Measurements from ENCODE around the gene PRKCA.

PRKCA gene

DNA sequence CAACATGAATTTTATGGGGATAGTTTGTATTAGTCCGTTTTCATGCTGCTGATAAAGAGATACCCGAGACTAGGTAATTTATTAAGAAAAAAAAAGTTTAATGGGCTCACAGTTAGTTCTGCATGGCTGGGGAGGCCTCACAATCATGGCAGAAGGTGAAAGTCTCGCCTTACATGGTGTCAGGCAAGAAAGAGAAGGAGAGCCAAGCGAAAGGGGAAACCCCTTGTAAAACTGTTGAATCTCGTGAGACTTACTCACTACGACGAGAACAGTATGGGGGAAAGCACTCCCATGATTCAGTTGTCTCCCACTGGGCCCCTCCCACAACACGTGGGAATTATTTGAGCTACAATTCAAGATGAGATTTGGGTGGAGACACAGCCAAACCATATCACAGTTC lies 181.5 kb downstream of the PRKCA start:
- Histone ChIP-seq H3K9ac (ENCODE audit: low read depth, low read length, poor library complexity, severe bottlenecking) (no peak overlapping the region), H3K79me2 (ENCODE audit: insufficient read depth, low read length) (no peaks in the 10 kb centered on the region), H3K4me1 (ENCODE audit: insufficient read depth, low read length, poor library complexity, severe bottlenecking) (no peaks in the 10 kb centered on the region), H2AFZ (ENCODE audit: low read length) (no peak overlapping the region), H3K9me3 (ENCODE audit: insufficient read depth, low read depth, low read length) (no peaks in the 10 kb centered on the region), H3K27me3 (ENCODE audit: insufficient read depth, low read length, poor library complexity, severe bottlenecking) (no peaks in the 10 kb centered on the region), H3F3A (ENCODE audit: low read depth) (no peaks in the 10 kb centered on the region), H3K4me3 (ENCODE audit: low read length, poor library complexity, severe bottlenecking) (no peak overlapping the region), H3K4me2 (ENCODE audit: low read depth, low read length, poor library complexity, severe bottlenecking) (no peak overlapping the region), H3K36me3 (ENCODE audit: insufficient read depth, low read length) (no peaks in the 10 kb centered on the region), H4K20me1 (ENCODE audit: insufficient read depth, low read length, poor library complexity, severe bottlenecking) (no peaks in the 10 kb centered on the region), H3K9me2 (replicated peaks; ENCODE audit: low read depth, low read length) (no peaks in the 10 kb centered on the region)
- TF ChIP-seq EZH2phosphoT487 (IDR thresholded peaks at IDR 0.05; ENCODE audit: borderline replicate concordance): no peak
- TF ChIP-seq, protein P1, sequence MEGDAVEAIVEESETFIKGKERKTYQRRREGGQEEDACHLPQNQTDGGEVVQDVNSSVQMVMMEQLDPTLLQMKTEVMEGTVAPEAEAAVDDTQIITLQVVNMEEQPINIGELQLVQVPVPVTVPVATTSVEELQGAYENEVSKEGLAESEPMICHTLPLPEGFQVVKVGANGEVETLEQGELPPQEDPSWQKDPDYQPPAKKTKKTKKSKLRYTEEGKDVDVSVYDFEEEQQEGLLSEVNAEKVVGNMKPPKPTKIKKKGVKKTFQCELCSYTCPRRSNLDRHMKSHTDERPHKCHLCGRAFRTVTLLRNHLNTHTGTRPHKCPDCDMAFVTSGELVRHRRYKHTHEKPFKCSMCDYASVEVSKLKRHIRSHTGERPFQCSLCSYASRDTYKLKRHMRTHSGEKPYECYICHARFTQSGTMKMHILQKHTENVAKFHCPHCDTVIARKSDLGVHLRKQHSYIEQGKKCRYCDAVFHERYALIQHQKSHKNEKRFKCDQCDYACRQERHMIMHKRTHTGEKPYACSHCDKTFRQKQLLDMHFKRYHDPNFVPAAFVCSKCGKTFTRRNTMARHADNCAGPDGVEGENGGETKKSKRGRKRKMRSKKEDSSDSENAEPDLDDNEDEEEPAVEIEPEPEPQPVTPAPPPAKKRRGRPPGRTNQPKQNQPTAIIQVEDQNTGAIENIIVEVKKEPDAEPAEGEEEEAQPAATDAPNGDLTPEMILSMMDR (conservative IDR thresholded peaks at IDR 0.05; ENCODE audit: low read length): no peak

DNA sequence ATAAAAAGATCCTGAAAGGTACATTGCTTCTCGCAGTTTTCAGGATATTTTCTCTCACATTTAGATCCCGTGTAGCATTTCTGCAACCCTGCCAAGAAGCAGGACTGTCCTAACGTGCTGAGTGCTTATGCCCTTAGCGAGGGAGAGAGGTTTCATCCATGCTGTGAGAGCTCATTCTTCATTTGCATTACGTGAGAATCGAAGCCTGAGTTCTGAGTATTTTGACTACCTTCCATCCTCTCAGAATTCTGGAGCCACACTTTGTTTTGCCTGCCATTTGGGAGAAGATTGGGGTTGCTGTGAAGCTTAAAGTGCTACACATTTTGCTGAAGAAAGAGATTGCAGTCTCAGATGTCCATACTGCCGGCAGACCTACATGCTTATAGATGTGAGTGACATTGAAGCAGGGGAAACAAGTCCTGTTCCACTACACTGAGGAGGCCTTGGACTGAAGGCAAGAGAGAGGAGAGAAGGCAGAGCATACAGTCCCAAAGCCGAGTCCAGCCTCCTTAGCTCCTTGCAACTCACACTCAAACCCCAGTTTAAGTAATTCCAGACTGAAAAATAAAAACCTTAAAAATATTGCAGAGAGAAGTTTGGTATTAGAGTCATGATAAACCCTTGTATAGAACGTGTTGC lies 183.0 kb downstream of the PRKCA start:
- Histone ChIP-seq H3K79me2 (ENCODE audit: insufficient read depth, low read length) (no peaks in the 10 kb centered on the region), H3K9me2 (replicated peaks; ENCODE audit: low read depth, low read length) (no peaks in the 10 kb centered on the region), H3K27me3 (ENCODE audit: insufficient read depth, low read length, poor library complexity, severe bottlenecking) (no peaks in the 10 kb centered on the region), H3K4me1 (ENCODE audit: insufficient read depth, low read length, poor library complexity, severe bottlenecking) (no peaks in the 10 kb centered on the region), H3F3A (ENCODE audit: low read depth) (no peaks in the 10 kb centered on the region), H3K4me3 (ENCODE audit: low read length, poor library complexity, severe bottlenecking) (no peak overlapping the region), H3K9me3 (ENCODE audit: insufficient read depth, low read depth, low read length) (no peaks in the 10 kb centered on the region), H4K20me1 (ENCODE audit: insufficient read depth, low read length, poor library complexity, severe bottlenecking) (no peaks in the 10 kb centered on the region), H3K9ac (ENCODE audit: low read depth, low read length, poor library complexity, severe bottlenecking) (no peak overlapping the region), H3K36me3 (ENCODE audit: insufficient read depth, low read length) (no peaks in the 10 kb centered on the region), H2AFZ (ENCODE audit: low read length) (no peak overlapping the region), H3K4me2 (ENCODE audit: low read depth, low read length, poor library complexity, severe bottlenecking) (no peak overlapping the region)
- TF ChIP-seq, protein P1 (conservative IDR thresholded peaks at IDR 0.05; ENCODE audit: low read length): no peak
- TF ChIP-seq EZH2phosphoT487 (IDR thresholded peaks at IDR 0.05; ENCODE audit: borderline replicate concordance): no peak

DNA sequence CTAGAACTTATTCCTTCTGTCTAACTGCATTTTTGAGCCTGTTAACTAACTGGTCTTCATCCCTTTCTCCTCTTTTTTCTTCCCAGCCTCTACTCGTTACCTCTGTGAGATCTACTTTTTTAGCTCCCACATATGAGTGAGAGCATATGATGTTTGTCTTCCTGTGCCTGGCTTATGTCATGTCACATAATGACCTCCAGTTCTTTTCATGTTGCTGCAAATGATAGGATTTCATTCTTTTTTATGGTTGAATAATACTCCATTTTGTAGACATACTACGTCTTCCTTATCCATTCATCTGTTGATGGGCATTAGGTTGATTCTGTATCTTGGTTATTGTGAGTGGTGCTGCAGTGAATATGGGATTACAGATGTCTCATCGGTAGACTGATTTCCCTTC lies 184.7 kb downstream of the PRKCA start:
- H3K36me3 ChIP-seq (ENCODE audit: insufficient read depth, low read length): no peaks in the 10 kb centered on the region
- H3K9ac ChIP-seq (ENCODE audit: low read depth, low read length, poor library complexity, severe bottlenecking): no peak overlapping the region
- H3K27me3 ChIP-seq (ENCODE audit: insufficient read depth, low read length, poor library complexity, severe bottlenecking): no peaks in the 10 kb centered on the region
- no peak for TF ChIP-seq EZH2phosphoT487 (IDR thresholded peaks at IDR 0.05; ENCODE audit: borderline replicate concordance)
- TF ChIP-seq, protein P1 (conservative IDR thresholded peaks at IDR 0.05; ENCODE audit: low read length): no peak
- no peaks in the 10 kb centered on the region for H3K9me3 ChIP-seq (ENCODE audit: insufficient read depth, low read depth, low read length)
- no peak overlapping the region for H3K4me3 ChIP-seq (ENCODE audit: low read length, poor library complexity, severe bottlenecking)
- no peaks in the 10 kb centered on the region for H3F3A ChIP-seq (ENCODE audit: low read depth)
- H4K20me1 ChIP-seq (ENCODE audit: insufficient read depth, low read length, poor library complexity, severe bottlenecking): no peaks in the 10 kb centered on the region
- H3K9me2 ChIP-seq (replicated peaks; ENCODE audit: low read depth, low read length): no peaks in the 10 kb centered on the region
- H2AFZ ChIP-seq (ENCODE audit: low read length): no peak overlapping the region
- no peak overlapping the region for H3K4me2 ChIP-seq (ENCODE audit: low read depth, low read length, poor library complexity, severe bottlenecking)
- no peaks in the 10 kb centered on the region for H3K79me2 ChIP-seq (ENCODE audit: insufficient read depth, low read length)
- peaks cover 3% of the 10 kb centered on the region for H3K4me1 ChIP-seq (ENCODE audit: insufficient read depth, low read length, poor library complexity, severe bottlenecking)
